GM12892 (cell line): ENCODE data around the gene C22orf31.

ENCODE experiments used
- POLR2AphosphoS5 ChIP-seq: IDR thresholded peaks from 2 replicates; pipeline ENCODE4 v1.6.1; 2011; ENCODE audit warnings: low read depth, low read length, control low read depth
- TAF1 ChIP-seq: IDR thresholded peaks from 2 replicates; pipeline ENCODE4 v1.6.1; 2011; ENCODE audit warnings: low read depth, mild to moderate bottlenecking, control low read depth, low read length, borderline replicate concordance

DNA sequence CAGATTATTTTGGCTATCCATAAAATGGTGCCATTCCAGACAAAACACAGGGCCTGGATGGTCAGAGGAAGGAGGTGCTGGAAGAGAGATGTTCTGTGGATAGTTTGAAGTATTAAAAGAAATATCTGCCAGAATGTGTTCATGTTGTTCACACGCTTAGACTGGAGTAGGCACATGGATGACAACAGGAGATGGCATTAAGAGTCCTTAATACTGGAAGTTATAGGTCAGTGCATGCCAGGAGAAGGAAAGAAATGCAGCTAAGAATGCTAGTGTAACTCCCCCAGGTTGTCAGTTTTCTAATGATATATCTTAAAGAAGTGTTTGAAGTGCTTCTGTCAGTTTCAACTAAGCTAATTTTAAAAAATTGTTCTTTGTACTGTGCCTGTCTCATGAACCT lies 31.4 kb upstream of the C22orf31 start:
- no peak for TF ChIP-seq TAF1
- no peak for TF ChIP-seq POLR2AphosphoS5
